Hematopoietic multipotent progenitor cell treated with erythropoietin and hydrocortisone succinate and interleukin-3 and kit ligand, for 15 days (in vitro differentiated cells): ENCODE measurements around the gene NPTN.

Experiments used
- DNase-seq: peaks from one replicate; pipeline ENCODE4 v3.0.0-alpha.2; 2015; ENCODE audit warnings: low spot score

Gene NPTN

DNA sequence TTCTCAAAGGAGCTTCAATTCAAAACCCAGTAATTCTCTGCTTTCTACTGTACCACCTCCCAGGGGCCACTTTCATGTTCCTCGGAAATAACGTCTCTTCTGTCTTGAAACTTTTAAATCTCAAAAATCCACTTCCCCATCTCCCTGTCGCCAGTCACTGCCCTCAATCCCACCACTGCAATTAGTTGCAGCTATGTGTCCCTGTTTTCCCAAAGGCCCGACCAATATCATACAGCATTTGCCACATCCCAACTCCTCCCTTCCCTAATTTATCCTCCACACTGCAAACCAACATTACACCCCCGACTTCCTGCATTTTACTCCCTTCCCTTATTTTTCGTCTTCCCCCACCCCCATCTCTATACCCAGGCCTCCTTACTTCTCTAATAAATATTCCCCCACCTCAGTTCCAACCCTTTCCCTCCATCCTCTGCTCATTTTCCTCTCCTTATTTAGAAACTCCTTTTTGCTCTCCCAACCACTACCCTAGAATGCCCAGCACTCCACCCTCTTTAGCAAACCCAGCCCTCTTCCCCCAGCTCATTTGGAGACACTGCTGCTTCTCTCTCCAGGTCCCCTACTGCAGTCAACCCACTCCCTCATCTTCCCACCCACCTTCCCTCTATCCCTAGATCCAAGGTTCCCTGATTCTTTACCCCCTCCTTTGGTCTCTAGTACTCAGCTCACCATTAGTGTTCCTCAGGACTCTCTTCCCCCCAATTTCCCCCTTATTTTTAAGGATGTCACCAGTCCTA lies 1.1 kb downstream of the NPTN start:
- peak; percentile 33 for DNase-seq

- peak; percentile 16 for DNase-seq
Observed at GRCh38 chr15:73630921-73631362, 2.2 kb downstream of the NPTN start.

DNA sequence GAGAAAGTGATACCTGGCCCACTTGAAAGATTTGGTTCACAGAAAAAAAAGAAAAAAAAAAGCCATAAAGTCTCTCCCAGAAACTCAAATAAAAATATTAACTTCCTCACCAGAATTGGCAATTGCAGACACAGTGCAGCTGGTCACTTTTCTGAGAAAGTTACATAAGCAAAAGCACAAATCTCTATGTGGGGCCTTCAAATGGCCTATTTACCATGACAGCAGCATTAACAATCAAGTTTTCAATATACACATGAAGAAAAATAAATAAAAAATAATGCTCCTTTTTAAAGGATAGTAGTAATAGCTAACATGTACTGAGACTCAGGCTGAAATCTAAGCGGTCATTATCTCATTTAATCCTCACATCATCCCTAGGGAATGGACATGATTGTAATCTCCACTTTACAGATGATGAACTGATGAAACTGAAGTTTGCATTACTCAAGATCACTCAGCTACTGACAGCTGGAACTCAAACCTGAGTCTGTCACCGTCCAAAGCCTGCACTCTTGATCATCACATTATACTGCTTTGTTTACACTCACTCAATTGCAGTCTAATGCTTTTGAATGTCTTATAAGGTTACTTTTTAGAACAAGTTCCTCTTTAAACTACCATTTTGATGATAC lies 3.3 kb downstream of the NPTN start:
- no peak for DNase-seq

DNA sequence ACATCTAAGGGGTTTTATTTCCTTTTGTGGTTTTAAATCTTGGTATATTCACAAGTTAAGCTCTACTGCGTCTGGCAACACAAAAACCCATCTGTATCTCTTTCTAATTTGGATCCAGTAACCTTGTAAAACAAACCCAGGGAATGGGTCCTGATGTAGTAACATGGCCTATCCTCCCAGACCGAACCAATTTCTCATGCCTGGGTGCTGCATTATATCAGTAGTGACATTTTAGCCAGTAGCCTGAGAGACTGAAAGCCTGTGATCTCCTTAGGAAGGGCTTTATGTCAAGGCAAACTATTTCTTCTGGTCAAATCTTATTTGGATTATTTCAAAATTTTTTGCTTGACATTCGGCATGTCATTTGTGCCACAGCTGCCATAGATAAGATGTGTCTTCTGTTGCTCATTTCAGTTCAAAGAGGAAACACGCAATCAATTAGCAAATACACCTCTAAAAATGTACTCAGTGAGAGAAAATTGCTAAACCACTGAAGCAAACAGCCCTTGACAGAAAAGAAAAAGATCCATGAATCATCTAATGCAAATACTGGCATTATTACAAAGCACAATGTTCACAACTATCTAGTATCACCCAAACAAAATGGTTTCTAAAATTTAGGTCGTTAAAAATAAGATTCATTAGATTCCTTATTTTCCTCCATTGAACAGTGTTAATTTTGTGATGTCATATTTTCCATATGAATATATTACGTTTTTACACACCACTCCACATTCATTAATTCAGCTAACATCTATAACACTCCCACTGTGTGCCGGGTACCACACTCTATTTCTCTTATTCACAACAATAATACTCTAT lies 4.0 kb downstream of the NPTN start:
- no peak for DNase-seq

DNA sequence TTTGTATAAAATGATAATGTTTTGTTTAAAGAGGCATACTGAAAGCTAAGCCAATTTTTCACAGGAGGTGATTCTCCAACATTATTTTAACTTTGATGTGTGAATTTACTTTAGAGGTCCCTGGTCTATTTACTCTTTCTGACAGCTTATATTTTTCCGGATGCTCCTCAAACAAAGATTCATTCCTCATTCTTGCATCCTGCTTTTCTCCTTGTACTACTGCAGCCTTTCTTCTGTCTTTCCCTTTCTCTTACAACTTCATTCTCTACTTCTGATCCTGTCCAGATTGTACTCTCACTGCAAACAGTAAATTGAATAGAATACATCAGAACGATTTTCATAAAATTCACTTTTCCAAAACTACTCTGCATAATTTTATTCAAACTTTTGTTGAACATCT lies 5.1 kb downstream of the NPTN start:
- no peak for DNase-seq

- DNase-seq = no peak
Observed at GRCh38 chr15:73626072-73626471, 7.1 kb downstream of the NPTN start.

DNA sequence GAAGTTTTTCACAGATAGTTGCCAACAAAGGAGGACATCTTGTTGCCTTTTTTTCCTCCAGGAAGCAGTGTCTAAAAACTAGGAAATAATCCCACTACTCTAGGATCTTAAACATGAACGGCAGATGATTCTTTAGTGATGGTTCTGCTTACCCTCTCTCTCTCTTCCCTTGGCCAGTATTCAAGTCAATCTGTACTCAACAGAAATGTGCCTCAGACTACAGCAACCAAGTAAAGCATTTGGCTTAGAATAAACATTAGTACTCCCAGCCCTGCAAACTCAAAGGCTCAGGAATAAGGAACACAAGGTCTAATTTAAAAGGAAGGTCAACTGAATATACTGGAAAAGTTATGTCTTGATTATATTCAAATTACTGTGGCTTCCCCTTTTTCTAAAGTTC lies 8.7 kb downstream of the NPTN start:
- DNase-seq = no peak

- DNase-seq = no peak
Observed at GRCh38 chr15:73621286-73621826, 11.8 kb downstream of the NPTN start.

- DNase-seq = no peak
Observed at GRCh38 chr15:73620078-73620477, 13.1 kb downstream of the NPTN start.

GRCh38 chr15:73617913-73618312 lies 15.3 kb downstream of the NPTN start:
- no peak for DNase-seq

DNA sequence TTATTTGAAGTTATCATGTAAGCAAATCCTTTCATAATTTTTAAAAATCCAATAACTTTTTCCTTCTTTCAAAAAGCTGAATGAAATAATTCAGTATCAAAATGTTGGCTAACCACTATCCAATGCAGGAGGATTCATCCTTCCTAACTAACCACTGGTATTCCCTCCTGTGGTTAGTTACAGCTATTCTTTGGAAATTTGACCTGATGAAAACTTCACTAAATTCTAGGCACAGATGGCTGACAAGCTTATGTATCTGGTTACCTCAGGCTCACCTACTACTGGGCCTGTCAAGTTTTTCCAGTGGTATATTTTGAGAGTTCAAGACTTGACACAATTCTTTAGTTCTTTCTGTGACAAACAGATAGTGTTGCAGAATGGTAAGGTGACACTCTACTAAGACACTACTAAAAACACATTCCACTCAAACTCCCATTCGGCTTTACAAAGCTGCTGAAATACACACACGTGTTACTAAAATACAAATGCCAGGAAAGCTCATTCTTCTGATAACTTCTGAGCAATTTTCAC lies 15.8 kb downstream of the NPTN start:
- DNase-seq = no peak

- no peak for DNase-seq
Observed at GRCh38 chr15:73608941-73609340, 24.2 kb downstream of the NPTN start.

DNA sequence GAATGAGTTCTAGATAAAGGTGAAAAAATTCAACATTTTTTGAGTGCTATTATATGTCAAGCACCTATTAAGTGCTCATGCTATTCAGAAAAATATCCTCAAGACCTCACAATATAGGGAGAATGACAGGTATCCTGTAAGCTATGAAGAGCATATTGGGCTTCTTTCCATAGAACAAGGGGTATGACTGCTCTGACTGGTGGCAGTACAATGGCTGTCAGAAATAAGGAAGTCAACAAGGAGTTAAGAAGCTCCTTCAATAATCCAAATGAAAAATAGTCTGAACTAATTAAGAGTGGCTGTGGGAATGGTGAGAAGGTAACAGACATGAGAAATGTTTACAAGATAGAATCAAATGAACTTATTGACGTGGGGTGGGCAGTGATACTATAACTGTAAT lies 24.7 kb downstream of the NPTN start:
- DNase-seq = no peak

- no peak for DNase-seq
Observed at GRCh38 chr15:73607843-73608242, 25.3 kb downstream of the NPTN start.

DNA sequence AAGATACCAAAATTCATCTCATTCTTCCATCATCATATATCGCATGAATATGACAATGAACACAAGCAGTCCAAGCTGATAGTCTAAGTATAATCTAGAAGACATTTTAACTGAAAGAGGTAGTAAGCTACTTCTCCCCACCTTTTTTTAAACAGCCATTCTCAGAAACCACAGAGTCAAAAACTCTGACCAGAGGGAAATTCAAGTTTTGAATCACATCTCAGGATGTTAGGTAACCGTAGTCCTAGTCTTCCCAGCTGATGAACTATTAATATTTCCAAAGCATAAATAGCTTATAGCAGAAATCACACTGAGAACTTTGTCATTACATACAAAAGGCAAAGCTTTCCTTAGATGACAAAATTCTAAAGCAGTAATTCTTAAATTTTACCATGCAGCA lies 25.8 kb downstream of the NPTN start:
- DNase-seq = no peak

DNA sequence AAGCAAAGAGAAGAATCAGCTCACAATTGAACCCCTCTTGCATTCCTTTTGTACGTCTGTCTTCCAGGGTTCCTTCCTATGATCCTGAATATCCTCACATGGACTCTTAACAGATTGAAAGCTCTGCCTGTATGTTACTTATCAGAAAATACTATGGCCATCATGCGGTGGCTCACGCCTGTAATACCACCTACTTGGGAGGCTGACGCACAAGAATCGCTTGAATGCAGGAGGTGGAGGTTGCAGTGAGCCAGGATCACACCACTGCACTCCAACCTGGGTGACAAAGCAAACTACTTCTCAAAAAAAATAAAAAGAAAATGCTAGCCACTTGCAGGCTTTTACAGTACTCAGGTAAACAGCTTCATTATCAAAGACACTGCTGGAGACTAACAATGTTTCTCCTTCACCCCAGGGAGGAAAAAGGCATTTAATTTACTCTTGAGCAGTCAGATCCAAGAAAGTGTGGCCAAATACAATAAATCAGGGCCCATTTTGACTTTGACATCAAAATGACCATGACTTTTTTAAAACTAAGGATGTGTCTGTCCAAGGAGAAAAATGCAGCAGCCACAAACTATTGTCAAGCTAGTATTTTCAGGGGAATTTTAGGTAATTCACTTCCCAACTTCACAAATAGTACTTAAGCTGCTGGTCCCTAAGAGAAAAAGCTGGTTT lies 27.3 kb downstream of the NPTN start:
- no peak for DNase-seq

- no peak for DNase-seq
Observed at GRCh38 chr15:73604477-73604876, 28.7 kb downstream of the NPTN start.

DNA sequence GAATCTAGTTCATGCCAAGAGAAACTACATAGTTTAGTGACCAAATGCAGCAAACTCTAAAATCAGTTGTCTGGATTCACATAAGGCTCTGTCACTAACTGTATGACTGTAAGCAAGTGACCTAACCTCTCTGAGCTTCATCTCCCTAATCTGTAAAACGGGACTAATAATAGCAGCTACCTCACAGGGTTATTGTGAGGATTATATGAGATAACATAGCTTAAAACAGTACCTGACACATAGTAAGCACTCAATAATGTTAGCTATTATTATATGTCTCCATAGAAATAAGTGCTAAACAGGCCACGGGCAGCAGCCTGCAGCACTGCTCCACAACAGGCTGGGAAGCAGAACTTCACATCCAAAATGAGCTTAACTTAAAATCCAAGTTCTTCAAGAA lies 30.2 kb downstream of the NPTN start:
- no peak for DNase-seq

DNA sequence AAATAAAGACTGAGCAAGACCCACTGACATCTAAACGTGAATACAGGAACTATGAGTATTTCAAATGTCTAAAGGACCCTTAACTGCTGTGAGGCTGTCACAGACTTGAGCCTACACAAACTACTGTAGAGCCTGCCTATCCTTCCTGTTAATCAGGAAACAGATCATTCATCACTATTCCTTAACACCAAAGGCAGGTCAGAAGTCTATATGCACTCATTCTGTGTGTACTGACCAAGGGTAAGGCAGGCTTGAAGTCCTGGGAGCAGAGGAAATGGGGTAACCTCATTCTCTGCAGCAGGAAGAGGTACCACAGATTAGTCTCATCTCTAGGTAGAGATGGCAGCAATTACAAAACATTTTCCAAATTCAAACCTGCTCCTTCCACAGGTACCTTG lies 30.7 kb downstream of the NPTN start:
- no peak for DNase-seq

DNA sequence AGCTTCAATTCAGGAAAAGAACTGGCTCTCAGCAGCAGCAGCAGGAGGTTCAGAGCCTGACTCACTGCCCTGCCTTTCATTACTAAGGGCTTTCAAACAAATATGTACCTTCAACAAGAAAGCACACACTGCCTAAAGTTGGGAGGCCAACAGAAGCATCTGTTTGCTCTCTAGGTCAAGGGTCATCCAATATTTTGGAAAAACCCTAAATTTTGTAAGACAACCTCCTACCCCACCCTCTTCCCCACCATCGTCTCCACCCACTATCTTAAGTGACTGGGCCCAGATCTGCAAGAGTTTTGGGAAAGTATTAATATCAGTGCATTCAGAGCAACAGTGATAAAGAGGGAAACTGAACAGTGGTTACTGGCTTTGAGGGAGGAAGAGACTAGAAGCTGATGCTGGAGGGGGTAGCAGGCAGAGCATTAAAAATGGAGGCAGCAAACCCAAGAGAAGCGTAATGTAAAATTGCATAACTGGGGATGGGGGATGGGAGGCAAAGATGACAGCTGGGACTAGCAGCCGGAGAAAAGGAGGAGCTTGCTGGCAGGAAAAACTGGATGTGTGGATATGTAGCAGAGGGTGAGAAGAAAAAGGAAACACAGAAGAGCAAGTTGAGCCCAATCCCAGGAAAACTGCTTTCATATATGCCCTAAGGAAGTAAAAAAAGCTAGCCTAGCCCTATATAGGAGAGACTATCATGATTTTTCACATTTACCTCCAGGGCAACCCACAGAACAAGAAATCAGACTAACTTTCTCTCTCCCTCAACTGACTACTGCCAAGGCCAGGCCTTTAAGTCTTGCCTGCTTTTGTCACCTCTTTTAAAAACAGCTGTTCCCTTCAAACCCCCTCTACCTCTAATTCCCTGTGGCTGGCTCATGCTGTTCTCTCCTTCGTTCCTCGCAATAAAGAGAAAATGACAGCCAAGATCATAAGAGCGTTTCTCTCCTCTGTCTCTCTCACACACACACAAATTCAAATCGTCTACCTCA lies 31.4 kb downstream of the NPTN start:
- no peak for DNase-seq
